Loucy (cell line): ENCODE measurements around the gene BID.

Experiments used
- EZH2phosphoT487 ChIP-seq: fragments of 200-600 bp; IDR thresholded peaks from 2 replicates; pipeline ENCODE4 v1.6.1; 2018; ENCODE audit warnings: antibody characterized with exemption, mild to moderate bottlenecking, moderate library complexity, borderline replicate concordance
- TF ChIP-seq, protein P1 (sequence below): fragments of 200-600 bp; sonication (generic); conservative IDR thresholded peaks from 2 replicates; pipeline ENCODE4 v1.5.1; 2014; ENCODE audit warnings: mild to moderate bottlenecking, antibody characterized with exemption, low read length

DNA sequence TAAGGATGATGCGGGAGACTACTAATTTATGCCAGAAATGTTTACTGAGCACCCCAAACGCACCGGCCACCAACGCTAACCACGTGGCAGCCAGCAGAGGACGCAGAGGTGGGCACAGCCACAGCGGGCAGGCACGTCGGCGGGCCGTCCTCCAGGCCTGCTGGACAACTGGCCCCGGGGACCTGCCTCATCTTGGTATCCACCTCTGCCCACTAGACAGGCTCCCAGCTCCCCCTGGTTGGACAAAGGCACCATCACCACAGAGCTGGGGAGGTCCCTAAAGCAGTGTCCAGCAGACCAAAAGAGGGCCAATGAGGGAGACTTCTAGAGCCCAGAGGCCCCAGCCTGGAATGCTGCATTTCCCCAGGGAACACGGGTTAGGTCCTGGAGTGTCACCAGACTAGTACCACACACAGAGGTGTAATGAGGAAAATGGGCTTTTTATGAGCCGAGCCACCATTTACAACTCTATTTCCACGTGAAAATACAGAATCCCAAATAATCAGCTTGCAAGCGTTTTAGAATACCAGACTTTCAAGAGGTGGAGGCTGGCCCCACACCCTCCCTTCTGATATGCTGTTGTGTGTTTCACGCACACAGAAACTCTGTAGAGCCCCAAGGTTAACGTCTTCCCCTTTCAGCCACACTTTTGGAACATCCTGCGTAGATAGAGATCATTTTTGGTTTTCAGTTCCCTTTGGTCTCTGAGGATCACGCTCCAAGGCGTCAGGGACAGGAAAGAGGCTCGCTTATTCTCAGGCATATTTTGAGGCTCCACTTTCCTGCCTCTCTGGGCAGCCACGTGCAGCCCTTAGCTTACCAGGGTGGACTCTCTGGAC, 23.7 kb upstream of the BID start:
- TF ChIP-seq, protein P1, sequence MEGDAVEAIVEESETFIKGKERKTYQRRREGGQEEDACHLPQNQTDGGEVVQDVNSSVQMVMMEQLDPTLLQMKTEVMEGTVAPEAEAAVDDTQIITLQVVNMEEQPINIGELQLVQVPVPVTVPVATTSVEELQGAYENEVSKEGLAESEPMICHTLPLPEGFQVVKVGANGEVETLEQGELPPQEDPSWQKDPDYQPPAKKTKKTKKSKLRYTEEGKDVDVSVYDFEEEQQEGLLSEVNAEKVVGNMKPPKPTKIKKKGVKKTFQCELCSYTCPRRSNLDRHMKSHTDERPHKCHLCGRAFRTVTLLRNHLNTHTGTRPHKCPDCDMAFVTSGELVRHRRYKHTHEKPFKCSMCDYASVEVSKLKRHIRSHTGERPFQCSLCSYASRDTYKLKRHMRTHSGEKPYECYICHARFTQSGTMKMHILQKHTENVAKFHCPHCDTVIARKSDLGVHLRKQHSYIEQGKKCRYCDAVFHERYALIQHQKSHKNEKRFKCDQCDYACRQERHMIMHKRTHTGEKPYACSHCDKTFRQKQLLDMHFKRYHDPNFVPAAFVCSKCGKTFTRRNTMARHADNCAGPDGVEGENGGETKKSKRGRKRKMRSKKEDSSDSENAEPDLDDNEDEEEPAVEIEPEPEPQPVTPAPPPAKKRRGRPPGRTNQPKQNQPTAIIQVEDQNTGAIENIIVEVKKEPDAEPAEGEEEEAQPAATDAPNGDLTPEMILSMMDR: no peak
- TF ChIP-seq EZH2phosphoT487: no peak
